Activated CD4-positive, alpha-beta memory T cell treated with anti-CD3 and anti-CD28 coated beads, Interleukin-2, amount 10 ng/mL, durations not matched to agents 7 days and 5 days (primary cell): ENCODE data around the gene DRD4. TPM values are rescaled to one million over a fixed set of nuclear protein-coding genes. Genes with fewer than 3 reads are reported as not detected.

Experiments
- CTCF ChIA-PET: fragments of 350-600 bp; sonication (Branson Sonifier 250); formaldehyde crosslinking; loops from one replicate; lab custom pipeline; 2021; ENCODE audit warnings: antibody characterized with exemption, inconsistent platforms; lab: Charles Lee
- POLR2A ChIA-PET: fragments of 350-600 bp; sonication (Branson Sonifier 250); formaldehyde crosslinking; loops from one replicate; lab custom pipeline; 2021; ENCODE audit warnings: antibody characterized with exemption; lab: Charles Lee
- DNase-seq: peaks from one replicate; pipeline ENCODE4 v3.0.0-alpha.2; 2020
- H3K27ac Mint-ChIP-seq: one replicate; pipeline ENCODE4 v1.8.0; 2021; ENCODE audit warnings: mild to moderate bottlenecking, mixed read lengths
- H3K27me3 Mint-ChIP-seq: one replicate; pipeline ENCODE4 v1.8.0; 2021; ENCODE audit warnings: mixed read lengths
- H3K36me3 Mint-ChIP-seq: one replicate; pipeline ENCODE4 v1.8.0; 2021; ENCODE audit warnings: low read depth, mixed read lengths
- H3K4me1 Mint-ChIP-seq: one replicate; pipeline ENCODE4 v1.8.0; 2021; ENCODE audit warnings: mixed read lengths
- H3K4me3 Mint-ChIP-seq: one replicate; pipeline ENCODE4 v1.8.0; 2021; ENCODE audit warnings: mild to moderate bottlenecking, mixed read lengths
- H3K9me3 Mint-ChIP-seq: one replicate; pipeline ENCODE4 v1.8.0; 2021; ENCODE audit warnings: mixed read lengths
- total RNA-seq, 2 experiments: library from RNA; stranded (reverse); gene quantifications; one replicate each; pipeline ENCODE4 v1.2.3, GENCODE V29; 2021

Gene DRD4
- total RNA-seq, 2 experiments from 2014 or later, result 0.18 to 0.20 TPM

DNA sequence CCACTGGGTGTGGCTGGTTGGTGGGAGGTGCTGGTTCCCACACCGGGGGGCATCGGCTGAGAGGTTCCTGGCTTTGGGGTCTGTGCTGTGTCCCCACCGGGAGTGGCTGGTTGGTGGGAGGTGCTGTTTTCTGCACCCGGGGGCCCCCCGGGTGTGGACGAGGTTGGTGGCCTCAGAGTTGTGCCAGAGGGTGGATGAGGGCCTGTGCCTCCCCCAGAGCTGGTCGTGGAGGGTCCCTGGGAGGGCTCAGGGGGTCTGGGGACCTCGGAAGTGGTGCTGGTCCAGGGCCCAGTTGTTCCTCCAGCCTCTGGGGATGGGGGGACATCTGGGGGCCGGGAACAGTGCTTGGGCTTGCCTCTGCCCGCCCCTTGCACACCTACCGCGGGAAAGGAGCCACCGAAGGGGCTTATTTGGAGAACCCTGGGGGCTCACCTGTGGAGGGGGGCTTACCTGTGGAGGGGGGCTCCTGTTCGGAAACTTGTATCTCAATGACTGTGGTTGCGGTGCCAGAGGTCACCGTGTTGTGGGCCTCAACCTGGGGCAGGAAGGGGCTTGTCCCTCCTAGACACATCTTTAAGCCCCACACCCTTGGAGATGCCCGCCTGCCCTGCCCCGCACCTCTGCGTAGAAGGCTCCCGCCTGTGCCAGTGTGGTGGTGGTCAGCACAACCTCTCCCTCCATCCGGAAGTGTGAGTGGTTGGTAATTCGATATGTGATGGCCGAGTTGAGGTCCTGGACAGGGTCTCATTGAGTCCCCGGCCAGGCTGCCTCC, 18.0 kb upstream of the DRD4 start:
- Mint-ChIP-seq H3K9me3 (no peaks in the 10 kb centered on the region), H3K27me3 (no peaks in the 10 kb centered on the region), H3K27ac (no peak overlapping the region), H3K4me1 (peaks cover 7% of the 10 kb centered on the region), H3K4me3 (no peak overlapping the region), H3K36me3 (peaks cover 15% of the 10 kb centered on the region)
- no peak for DNase-seq
- POLR2A ChIA-PET, result no interaction called here
- CTCF ChIA-PET, result no interaction called here

DNA sequence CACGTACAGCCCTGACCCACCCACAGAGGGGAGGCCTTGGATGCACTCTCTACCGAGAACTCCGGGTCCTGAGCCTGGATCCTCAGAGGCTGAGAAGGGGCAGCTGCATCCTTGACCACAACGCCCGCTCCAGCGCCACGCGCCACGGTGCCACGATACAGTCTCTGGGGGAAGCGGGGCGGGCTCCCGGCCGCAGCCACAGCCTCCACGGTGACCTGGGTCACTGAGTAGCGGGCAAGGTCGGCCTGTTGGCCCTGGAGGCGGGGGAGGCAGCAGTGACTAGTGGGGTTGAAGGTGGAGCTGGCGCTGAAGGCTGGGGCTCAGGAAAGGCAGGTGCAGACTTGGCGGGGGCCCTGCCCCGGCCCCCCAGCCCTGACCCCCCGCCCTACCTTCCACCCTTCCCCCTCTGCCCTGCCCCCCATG, 17.4 kb upstream of the DRD4 start:
- no peak overlapping the region for H3K27ac Mint-ChIP-seq
- no peak for DNase-seq
- H3K4me1 Mint-ChIP-seq, result peaks cover 7% of the 10 kb centered on the region
- H3K27me3 Mint-ChIP-seq, result no peaks in the 10 kb centered on the region
- no peaks in the 10 kb centered on the region for H3K9me3 Mint-ChIP-seq
- ChIA-PET POLR2A (no interaction called here), CTCF (no interaction called here)
- H3K4me3 Mint-ChIP-seq, result no peak overlapping the region
- H3K36me3 Mint-ChIP-seq, result peaks cover 9% of the 10 kb centered on the region

GRCh38 chr11:620201-620600, 16.9 kb upstream of the DRD4 start:
- ChIA-PET POLR2A (no interaction called here), CTCF (no interaction called here)
- no peaks in the 10 kb centered on the region for H3K9me3 Mint-ChIP-seq
- no peak overlapping the region for H3K4me3 Mint-ChIP-seq
- peaks cover 3% of the 10 kb centered on the region for H3K36me3 Mint-ChIP-seq
- no peaks in the 10 kb centered on the region for H3K27me3 Mint-ChIP-seq
- H3K4me1 Mint-ChIP-seq, result peaks cover 7% of the 10 kb centered on the region
- DNase-seq, result no peak
- no peak overlapping the region for H3K27ac Mint-ChIP-seq

- Mint-ChIP-seq H3K4me3 (no peak overlapping the region), H3K27me3 (no peaks in the 10 kb centered on the region), H3K27ac (no peak overlapping the region), H3K9me3 (no peaks in the 10 kb centered on the region), H3K36me3 (no peaks in the 10 kb centered on the region), H3K4me1 (peaks cover 4% of the 10 kb centered on the region)
- CTCF ChIA-PET, result no interaction called here
- no peak for DNase-seq
- POLR2A ChIA-PET, result no interaction called here
Measured at GRCh38 chr11:620935-621814, 15.9 kb upstream of the DRD4 start.

DNA sequence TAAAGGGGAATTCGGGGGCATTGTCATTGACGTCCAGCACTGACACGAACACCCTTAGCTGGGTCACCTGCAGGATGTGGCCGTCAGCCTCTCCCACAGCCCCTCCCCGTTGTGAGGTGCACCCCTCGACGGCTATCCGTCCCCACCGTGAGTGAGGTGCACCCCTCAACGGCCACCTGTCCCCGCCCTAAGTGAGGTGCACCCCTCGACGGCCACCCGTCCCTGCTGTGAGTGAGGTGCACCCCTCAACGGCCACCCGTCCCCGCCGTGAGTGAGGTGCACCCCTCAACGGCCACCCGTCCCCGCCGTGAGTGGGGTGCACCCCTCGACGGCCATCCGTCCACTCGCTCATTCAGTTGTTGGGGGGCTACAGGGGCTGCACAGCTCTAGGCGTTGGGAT, 15.2 kb upstream of the DRD4 start:
- H3K4me3 Mint-ChIP-seq, result no peak overlapping the region
- H3K4me1 Mint-ChIP-seq, result no peaks in the 10 kb centered on the region
- ChIA-PET POLR2A (no interaction called here), CTCF (no interaction called here)
- no peaks in the 10 kb centered on the region for H3K27me3 Mint-ChIP-seq
- no peak for DNase-seq
- H3K9me3 Mint-ChIP-seq, result no peaks in the 10 kb centered on the region
- no peaks in the 10 kb centered on the region for H3K36me3 Mint-ChIP-seq
- H3K27ac Mint-ChIP-seq, result no peak overlapping the region

DNA sequence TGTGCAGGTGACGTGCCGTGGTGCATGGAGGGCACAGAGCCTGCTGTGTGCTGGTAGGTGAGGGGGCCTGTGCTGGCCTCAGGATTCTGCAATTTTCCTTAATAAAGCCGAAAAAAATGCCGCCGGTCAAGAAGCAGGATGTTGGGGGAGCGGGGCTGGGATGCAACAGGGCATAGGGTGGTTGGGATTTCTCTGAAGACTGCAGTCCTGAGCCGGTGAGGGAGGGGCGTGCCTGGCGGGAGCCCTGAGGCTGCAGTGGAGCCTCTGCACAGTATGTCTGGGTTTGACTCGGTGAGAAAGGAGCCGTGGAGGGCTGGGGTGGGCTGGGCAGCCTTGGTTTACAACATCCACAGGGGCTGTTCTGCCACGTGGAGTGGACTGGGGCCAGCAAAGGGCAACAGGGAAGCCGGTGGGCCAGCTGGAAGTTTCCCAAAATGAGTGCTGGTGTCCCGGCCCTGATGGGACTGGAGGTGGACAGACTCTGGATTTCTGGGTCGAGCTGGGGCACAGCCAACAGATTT, 13.7 kb upstream of the DRD4 start:
- Mint-ChIP-seq H3K27ac (no peak overlapping the region), H3K36me3 (no peaks in the 10 kb centered on the region), H3K27me3 (peaks cover 8% of the 10 kb centered on the region), H3K4me3 (no peak overlapping the region), H3K9me3 (no peaks in the 10 kb centered on the region), H3K4me1 (peaks cover 6% of the 10 kb centered on the region)
- DNase-seq, result no peak
- ChIA-PET CTCF (interaction anchor here (0.6 kb wide), 1 partner anchor 93 kb away, joined by 5 read pairs; no protein-coding TSS in a partner anchor), POLR2A (interaction anchor here (1.1 to 1.3 kb wide), 2 partner anchors 8 to 9 kb away, joined by 4 to 5 read pairs; partner anchors contain the start of gene IRF7)

- peaks cover 13% of the 10 kb centered on the region for H3K4me1 Mint-ChIP-seq
- ChIA-PET CTCF (interaction anchor here (0.6 kb wide), 1 partner anchor 92 kb away, joined by 5 read pairs; no protein-coding TSS in a partner anchor), POLR2A (interaction anchor here (0.8 to 1.3 kb wide), 3 partner anchors 9 to 14 kb away, joined by 4 to 5 read pairs (median 4); partner anchors contain the start of gene IRF7)
- H3K27me3 Mint-ChIP-seq, result peaks cover 16% of the 10 kb centered on the region
- no peak overlapping the region for H3K27ac Mint-ChIP-seq
- no peaks in the 10 kb centered on the region for H3K9me3 Mint-ChIP-seq
- no peaks in the 10 kb centered on the region for H3K36me3 Mint-ChIP-seq
- H3K4me3 Mint-ChIP-seq, result no peak overlapping the region
- no peak for DNase-seq
Measured at GRCh38 chr11:623999-624704, 12.9 kb upstream of the DRD4 start.

DNA sequence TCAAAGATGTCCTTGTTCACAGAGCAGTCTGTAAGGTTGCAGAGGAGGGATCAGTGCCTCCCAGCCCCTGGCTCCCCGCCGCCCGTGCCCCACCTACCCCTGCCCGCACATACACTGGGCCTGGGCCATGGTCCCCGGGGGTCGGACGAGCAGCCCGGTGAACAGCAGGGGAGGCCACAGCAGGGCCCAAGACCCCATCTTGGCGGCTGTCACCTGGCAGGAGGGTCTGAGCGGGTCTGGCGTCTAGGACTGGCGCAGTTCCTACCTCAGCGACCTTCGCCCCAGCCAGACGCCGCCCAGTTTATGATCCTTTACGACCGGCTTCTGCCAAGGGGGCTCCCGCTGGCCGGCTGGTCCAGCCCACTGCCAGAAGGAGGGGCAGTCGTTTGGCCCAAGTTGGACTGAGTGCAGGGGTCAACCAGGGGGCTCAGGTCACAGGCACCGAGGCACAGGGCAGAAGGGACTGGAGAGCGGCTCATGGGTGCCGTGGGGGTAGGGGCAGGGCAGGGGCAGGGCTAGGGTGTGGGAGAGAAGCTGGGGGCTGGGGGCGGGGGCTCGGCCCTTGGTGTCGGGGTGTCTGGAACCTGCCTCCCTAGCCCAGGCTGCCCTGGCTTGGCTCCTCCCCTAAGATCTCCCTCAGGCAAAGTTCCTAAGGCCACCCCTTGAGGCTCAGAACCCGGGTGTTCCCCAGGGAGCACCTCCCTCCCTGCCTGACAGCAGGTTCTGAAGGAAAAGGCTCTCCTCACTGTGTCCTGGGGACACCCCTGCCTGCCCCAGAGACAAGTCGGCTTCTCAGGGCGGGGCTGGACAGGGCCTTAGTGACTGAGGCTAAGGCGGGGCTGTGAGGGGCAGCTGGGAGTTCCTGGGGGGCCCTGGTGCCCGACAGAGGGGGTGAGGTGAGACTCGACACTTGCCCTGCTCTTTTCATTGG, 12.1 kb upstream of the DRD4 start, which contains the start of gene CDHR5:
TSS of gene CDHR5 (minus strand) at position 251 of the 931 bp plus-strand sequence. CDS start at position 198, 53 bp downstream.
- H3K27ac Mint-ChIP-seq, result no peak within 1 kb of the TSS
- H3K36me3 Mint-ChIP-seq, result no peaks in the 10 kb centered on the region
- peaks cover 19% of the 10 kb centered on the region for H3K4me1 Mint-ChIP-seq
- no peaks in the 10 kb centered on the region for H3K9me3 Mint-ChIP-seq
- no peak for DNase-seq
- no peak within 1 kb of the TSS for H3K4me3 Mint-ChIP-seq
- ChIA-PET CTCF (no interaction called here), POLR2A (interaction anchor here (0.8 to 1.3 kb wide), 2 partner anchors 10 to 13 kb away, joined by 4 to 5 read pairs; partner anchors contain the start of gene IRF7)
- peaks cover 22% of the 10 kb centered on the region for H3K27me3 Mint-ChIP-seq

DNA sequence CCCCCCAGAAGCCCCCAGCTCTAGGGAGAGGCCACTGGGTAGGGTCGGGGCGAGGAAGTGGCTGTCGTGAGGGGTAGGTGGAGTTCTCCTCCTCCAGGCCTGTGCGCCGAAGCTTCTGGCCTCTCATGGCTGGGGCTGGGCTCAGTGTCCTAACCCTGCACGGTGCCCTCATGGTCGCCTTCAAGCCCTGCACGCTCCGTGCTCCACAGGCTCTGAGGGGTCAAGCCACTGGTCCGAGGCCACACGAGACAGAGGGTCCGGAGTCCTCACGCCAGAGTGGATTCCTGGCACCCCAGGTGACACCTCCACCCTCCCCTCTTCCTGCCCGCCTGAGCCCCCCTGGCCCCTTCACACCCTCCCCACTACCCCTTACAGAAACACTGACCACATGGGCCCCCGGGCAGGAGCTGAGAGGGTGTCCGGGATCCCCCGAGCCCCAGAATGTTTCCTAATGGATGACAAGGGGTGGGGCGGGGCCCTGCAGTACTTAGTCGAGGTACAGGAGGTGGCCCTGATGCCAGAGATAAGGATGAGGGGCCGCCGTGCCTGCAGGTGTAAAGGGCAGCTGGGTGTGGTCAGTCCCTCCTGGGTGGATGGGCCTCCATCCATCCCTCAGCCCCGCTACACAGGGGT, 11.3 kb upstream of the DRD4 start:
- no peaks in the 10 kb centered on the region for H3K36me3 Mint-ChIP-seq
- peaks cover 22% of the 10 kb centered on the region for H3K27me3 Mint-ChIP-seq
- peaks cover 19% of the 10 kb centered on the region for H3K4me1 Mint-ChIP-seq
- ChIA-PET POLR2A (no interaction called here), CTCF (no interaction called here)
- H3K27ac Mint-ChIP-seq, result no peak overlapping the region
- H3K9me3 Mint-ChIP-seq, result no peaks in the 10 kb centered on the region
- no peak for DNase-seq
- H3K4me3 Mint-ChIP-seq, result no peak overlapping the region

GRCh38 chr11:626475-627307, 10.4 kb upstream of the DRD4 start, which contains the start of gene SCT:
Gene SCT, minus strand, starts transcription at chr11:627181. Its CDS starts 38 bp downstream, at chr11:627143.
- Mint-ChIP-seq H3K4me1 (peaks cover 19% of the 10 kb centered on the region), H3K36me3 (no peaks in the 10 kb centered on the region), H3K27me3 (peaks cover 22% of the 10 kb centered on the region), H3K4me3 (no peak within 1 kb of the TSS), H3K27ac (no peak within 1 kb of the TSS), H3K9me3 (no peaks in the 10 kb centered on the region)
- DNase-seq, result no peak
- POLR2A ChIA-PET, result no interaction called here
- CTCF ChIA-PET, result no interaction called here

DNA sequence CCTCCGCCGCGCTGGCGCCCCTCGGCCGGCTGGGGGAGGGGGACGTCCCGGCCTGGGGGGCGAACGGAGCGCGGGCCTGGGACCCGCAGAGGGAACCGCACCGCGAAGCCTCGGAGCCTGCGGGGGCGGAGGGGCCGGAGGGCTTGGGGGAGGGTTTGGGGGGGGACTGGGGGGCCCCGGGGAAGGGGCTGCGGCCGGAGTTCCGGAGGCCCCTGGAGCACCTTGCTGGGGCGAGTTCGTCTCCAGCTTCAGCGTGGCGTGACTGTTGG, 9.8 kb upstream of the DRD4 start:
- no peak overlapping the region for H3K4me3 Mint-ChIP-seq
- no peak overlapping the region for H3K27ac Mint-ChIP-seq
- ChIA-PET CTCF (no interaction called here), POLR2A (no interaction called here)
- no peaks in the 10 kb centered on the region for H3K9me3 Mint-ChIP-seq
- no peaks in the 10 kb centered on the region for H3K36me3 Mint-ChIP-seq
- peaks cover 19% of the 10 kb centered on the region for H3K4me1 Mint-ChIP-seq
- DNase-seq, result no peak
- H3K27me3 Mint-ChIP-seq, result peaks cover 22% of the 10 kb centered on the region
